LHCN-M2 (cell line): ENCODE data around the gene CD3E. TPM values are rescaled to one million over a fixed set of nuclear protein-coding genes. Genes with fewer than 3 reads are reported as not detected.

ENCODE experiments used
- DNase-seq: peaks from one replicate; pipeline ENCODE4 v3.0.0-alpha.2; 2012; ENCODE audit warnings: low read depth
- total RNA-seq: library from RNA; depleted of rRNA; stranded (reverse); fragments of >200 nt; gene quantifications from 2 replicates; pipeline ENCODE4 v1.2.3, GENCODE V29; 2014

Gene CD3E
- total RNA-seq, 1 experiment from 2014 or later: not detected

DNA sequence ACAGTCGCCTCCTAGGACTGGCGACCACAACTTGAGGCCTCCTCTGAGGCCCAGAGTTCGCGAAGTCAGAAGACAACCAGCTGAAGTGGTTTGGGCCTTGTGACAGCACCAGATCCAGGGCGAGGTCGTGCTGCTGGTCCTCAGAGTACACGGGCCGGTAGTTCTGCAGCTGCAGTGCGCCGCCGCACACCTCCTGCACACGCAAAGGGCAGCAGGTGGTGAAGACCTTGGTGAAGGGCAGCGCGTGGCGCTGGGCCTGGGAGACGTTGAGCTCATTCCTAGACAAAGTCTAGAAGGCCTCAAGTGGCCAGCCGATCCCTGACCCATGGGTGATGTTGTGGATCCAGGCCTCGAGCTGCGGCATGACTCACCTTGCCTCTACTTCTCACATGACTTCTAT lies 18.2 kb downstream of the CD3E start:
- no peak for DNase-seq

- DNase-seq: no peak
Observed at GRCh38 chr11:118325283-118325682, 20.8 kb downstream of the CD3E start.

DNA sequence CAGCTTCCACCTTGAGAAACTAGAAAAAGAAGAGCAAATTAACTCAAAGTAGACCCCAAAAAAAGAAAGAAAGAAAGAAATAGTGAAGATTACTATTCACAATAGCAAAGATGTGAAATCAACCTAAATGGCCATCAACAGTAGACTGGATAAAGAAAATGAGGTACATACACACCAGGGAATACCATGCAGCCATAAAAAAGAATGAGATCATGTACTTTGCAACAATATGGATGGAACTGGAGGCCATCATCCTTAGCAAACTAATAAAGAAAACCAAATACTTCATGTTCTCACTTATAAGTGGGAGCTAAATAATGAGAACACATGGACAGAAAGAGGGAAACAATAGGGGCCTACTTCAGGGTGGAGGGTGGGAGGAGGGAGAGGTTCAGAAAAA lies 24.2 kb downstream of the CD3E start:
- DNase-seq: no peak

DNA sequence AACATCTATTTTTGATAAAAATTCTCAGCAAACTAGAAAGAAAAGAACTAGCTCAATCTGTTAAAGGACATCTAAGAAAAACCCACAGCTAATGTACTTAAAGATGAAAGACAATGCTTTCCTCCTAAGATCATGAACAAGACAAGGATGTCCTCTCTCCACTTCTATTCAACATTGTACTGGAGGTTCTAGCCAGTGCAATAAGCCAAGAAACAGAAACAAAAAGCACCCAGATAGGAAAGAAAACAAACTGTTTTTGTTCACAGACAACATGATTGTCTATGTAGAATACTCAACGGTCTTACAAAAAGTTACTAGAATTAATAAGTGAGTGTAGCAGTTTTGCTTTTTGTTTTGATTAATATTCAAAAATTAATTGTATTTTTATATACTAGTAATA lies 30.2 kb downstream of the CD3E start:
- no peak for DNase-seq

DNA sequence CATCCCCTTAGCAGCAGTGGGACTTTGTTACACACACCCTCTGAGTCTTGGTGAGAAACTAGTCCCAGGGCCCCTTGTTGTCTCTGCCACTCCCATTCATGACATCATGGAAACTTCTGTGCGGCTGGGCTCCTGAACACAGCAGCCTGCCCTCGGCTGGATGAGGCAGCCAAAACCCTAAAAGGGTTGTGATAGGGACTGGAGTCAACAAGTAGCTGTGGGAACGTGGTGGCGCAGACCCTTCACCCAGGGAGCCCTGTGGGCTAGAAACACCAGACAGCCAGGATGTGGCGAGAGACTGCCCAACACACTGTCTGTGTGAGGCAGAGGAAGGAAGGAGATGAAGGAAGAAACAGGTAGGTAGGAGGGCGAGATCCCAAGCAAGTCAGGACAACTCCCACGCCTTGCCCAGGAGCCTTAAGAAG lies 34.1 kb downstream of the CD3E start:
- no peak for DNase-seq

- DNase-seq: no peak
Observed at GRCh38 chr11:118339281-118339961, 34.9 kb downstream of the CD3E start.

- DNase-seq: no peak
Observed at GRCh38 chr11:118340449-118340848, 35.9 kb downstream of the CD3E start.

DNA sequence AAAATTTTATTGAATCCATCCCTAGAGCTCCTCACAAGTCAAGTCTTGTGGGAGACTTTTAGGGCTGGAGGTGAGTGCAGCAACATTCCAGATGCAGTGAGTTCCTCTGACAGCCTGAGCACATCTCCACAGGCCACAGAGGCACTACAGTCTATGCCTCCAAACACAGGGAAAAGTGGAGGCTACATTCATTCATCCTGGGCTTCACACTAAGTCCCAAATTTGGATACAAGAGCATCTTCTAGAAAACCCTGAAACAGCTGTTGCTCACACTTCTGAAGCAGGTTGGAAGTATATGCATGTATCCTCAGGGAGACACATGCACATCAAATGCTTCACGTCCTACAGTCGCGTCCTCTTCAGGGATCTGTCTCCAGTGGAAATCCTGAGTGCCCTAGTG lies 36.7 kb downstream of the CD3E start:
- DNase-seq: no peak

DNA sequence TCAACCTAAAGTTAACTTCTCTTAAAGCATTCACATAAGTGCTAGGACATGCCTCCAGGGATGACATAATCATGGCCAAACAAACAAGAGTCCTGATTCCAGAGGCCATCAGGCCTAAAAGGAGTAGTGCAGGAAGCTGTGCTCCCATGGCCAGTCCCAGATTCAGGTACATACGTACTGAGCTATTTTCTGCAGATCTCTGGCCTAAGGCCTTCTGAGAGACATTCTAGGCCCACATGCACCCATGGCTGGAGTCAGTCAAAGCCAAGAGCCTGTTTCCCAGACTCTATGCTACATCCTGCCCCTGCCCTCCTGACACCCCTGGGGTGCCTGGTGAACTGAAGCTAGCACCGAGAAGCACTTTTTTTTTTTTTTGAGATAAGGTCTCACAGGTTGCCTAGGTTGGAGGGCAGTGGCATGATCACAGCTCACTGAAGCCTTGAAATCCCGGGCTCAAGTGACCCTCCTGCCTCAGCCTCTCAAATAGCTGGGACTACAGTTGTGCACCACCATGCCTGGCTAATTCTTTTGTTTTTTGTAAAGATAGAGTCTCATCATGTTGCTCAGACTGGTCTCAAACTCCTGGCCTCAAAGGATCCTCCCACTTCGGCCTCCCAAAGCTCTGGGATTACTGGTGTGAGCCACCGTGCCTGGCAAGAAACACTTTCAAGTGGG lies 37.4 kb downstream of the CD3E start:
- no peak for DNase-seq

- DNase-seq: no peak
Observed at GRCh38 chr11:118342503-118343161, 38.1 kb downstream of the CD3E start, which contains the start of gene CD3D. Gene CD3D, minus strand, starts transcription at chr11:118342705. Its CDS starts 98 bp downstream, at chr11:118342607.

DNA sequence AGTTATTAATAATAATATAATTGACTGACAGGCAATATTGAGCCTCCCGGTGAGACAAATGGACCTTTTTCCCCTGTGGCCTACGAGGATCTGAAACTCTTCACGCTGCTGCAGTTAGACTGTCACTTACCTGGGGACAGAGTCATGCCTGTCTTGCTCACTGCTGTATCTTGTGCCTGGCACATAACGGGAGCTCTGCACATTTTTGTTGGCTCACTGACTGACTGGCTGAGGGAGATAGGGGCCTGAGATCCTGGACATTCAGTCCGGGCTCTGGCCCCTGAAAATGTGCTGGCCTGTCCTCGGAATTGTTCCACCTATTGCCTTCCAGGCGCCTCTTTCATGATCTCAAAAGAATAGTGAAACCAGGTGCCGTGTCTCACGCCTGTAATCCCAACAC lies 38.7 kb downstream of the CD3E start:
- DNase-seq: no peak

DNA sequence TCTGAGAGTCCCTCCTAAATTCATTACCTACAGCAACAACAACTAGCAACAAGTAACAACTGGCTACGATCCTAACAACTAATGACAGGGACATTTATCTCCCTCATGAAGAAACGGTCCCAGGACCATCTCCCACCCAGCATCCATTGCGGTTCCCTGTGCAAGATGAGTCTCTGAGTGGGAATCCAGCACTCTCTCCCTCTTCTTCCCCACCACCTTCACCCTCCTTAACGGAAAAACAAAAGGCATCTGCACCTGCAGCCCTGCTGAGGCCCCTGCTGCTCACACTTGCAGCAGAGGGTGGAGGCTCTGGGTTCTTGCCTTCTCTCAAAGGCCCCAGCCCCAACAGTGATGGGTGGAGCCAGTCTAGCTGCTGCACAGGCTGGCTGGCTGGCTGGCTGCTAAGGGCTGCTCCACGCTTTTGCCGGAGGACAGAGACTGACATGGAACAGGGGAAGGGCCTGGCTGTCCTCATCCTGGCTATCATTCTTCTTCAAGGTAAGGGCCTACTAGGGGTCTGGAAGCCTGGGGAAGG lies 39.5 kb downstream of the CD3E start, which contains the start of gene CD3G:
Gene CD3G (plus strand): TSS at position 364 of the 535 bp plus-strand sequence. CDS start 80 bp downstream, at position 444.
- DNase-seq: no peak

- DNase-seq: no peak
Observed at GRCh38 chr11:118349475-118349874, 44.9 kb downstream of the CD3E start.

DNA sequence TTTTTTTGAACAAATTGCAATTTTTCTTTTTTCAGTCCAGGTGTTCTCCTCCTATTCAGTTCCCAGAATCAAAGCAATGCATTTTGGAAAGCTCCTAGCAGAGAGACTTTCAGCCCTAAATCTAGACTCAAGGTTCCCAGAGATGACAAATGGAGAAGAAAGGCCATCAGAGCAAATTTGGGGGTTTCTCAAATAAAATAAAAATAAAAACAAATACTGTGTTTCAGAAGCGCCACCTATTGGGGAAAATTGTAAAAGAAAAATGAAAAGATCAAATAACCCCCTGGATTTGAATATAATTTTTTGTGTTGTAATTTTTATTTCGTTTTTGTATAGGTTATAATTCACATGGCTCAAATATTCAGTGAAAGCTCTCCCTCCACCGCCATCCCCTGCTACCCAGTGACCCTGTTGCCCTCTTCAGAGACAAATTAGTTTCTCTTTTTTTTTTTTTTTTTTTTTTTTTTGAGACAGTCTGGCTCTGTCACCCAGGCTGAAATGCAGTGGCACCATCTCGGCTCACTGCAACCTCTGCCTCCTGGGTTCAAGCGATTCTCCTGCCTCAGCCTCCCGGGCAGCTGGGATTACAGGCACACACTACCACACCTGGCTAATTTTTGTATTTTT lies 48.7 kb downstream of the CD3E start:
- peak; percentile 27 for DNase-seq

DNA sequence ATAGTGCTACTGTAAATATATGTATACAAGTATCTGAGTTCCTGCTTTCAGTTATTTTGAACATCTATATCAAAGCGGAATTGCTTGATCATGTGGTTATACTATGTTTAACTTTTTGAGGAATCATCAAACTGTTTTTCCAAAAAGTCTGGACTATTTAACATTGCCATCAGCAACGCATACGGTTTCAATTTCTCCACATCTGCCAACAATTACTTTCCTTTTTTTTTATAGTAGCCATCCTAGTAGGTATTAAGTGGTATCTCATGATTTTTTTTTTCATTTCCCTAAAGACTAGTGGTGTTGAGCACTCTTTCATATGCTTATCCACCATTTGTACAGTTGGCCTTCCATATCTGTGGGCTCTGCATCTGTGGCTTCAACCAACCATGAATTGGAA lies 53.5 kb downstream of the CD3E start:
- no peak for DNase-seq

DNA sequence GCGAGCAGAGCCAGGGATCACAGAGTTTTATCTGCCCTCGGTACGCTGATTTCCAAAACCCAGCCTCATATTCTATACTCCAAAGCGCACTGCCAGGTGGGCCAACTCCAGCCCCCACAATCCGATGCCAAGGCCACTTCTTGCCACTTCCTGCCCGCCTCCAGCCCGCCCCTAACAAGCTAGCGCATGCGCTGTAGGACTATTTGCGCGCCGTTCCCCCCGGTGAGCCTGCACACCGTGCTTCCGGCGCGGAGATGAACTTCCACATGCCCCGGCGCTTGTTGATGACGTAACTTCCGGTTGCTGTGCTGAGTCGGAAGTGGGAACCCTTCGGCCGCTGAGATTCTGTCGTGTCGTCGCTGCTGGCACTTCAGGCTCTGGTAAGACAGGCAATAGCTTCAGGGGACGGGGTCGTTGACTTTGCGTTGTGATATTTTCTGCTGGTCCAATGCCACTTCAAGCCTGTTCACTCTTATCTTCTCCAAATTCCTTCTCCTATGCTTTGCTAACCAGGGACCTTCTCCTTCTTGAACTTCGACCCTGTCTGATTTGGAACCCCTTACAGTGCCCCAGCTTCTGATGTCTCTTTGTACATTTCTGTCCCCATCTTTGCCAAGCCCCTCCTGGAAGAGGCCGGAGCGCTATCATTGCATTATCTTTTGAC lies 54.9 kb downstream of the CD3E start, which contains the start of gene UBE4A:
Gene UBE4A (plus strand): TSS at position 306 of the 664 bp plus-strand sequence. CDS start 5,481 bp downstream, outside the sequence.
- peak; percentile 87 for DNase-seq

DNA sequence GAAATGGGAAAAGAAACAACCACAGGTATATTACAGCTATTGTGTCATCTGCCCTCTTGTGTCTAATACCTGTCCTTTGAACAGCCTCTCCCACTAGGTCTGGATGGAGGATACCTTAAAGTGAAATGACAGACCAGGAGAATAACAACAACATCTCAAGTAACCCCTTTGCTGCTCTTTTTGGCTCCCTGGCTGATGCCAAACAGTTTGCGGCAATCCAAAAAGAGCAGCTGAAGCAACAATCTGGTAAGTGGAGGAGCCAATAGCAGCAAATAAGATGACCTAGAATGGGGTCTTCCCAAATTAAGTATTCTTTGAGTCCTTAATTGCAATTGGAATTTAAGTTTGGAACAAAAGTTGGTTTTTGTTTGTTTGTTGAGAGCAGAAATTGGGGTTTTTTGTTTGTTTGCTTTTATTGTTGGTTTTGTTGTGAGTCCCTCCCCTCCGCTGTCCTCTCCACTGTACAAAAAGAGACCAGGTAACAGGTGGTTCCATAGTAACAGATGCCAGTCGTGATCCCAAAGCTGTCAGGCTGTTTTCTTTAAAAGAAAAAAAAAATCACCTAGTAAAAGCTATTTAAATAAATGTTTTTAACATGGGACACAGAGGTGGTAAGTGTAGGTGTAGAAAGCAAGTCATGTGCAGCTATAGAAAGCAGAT lies 60.6 kb downstream of the CD3E start:
- DNase-seq: no peak
